A549 (cell line): ENCODE data around the gene PPIP5K1.

Experiments used
- CBX8 ChIP-seq: fragments of 200-600 bp; sonication (generic); IDR thresholded peaks from 2 replicates; pipeline ENCODE4 v1.6.1; 2016
- ELK1 ChIP-seq: fragments of 150-350 bp; IDR thresholded peaks from 2 replicates; pipeline ENCODE4 v1.6.1; 2014; ENCODE audit warnings: low read depth, mild to moderate bottlenecking, low read length
- EP300 ChIP-seq, 2 experiments: fragments of >200 bp; sonication (Bioruptor Twin); formaldehyde crosslinking; IDR thresholded peaks; 2 replicates in 1 of 2; 3 replicates in 1 of 2; pipeline ENCODE4 v1.6.1; 2016 to 2017
- FOSL2 ChIP-seq, 2 experiments: fragments of 450-650 bp in 1 of 2; fragments of >200 bp in 1 of 2; sonication (Bioruptor Twin) in 1 of 2; formaldehyde crosslinking; IDR thresholded peaks; 2 replicates each; pipeline versions ENCODE4 v1.5.0 to v1.6.1; 2016 to 2020; ENCODE audit warnings: mild to moderate bottlenecking in 1 of 2, moderate library complexity in 1 of 2
- JUNB ChIP-seq: fragments of >200 bp; sonication (Bioruptor Twin); formaldehyde crosslinking; IDR thresholded peaks from 2 replicates; pipeline ENCODE4 v1.6.1; 2016
- KDM1A ChIP-seq: fragments of 200-600 bp; sonication (generic); IDR thresholded peaks from 2 replicates; pipeline ENCODE4 v1.6.1; 2016; ENCODE audit warnings: low read depth, mild to moderate bottlenecking
- POLR2A ChIP-seq: IDR thresholded peaks from 2 replicates; pipeline ENCODE4 v1.6.1; 2012; ENCODE audit warnings: mild to moderate bottlenecking, low read length
- REST ChIP-seq: fragments of 200-600 bp; sonication (generic); IDR thresholded peaks from 2 replicates; pipeline ENCODE4 v1.6.1; 2016; ENCODE audit warnings: antibody characterized with exemption, mild to moderate bottlenecking, moderate library complexity
- RFX5 ChIP-seq: fragments of 450-650 bp; IDR thresholded peaks from 2 replicates; pipeline ENCODE4 v1.7.1; 2014; ENCODE audit warnings: antibody characterized with exemption, mild to moderate bottlenecking, moderate library complexity
- RNF2 ChIP-seq: fragments of 200-600 bp; sonication (generic); IDR thresholded peaks from 2 replicates; pipeline ENCODE4 v1.6.1; 2016; ENCODE audit warnings: low read depth, mild to moderate bottlenecking, antibody characterized with exemption, moderate library complexity, borderline replicate concordance
- TF ChIP-seq, protein P1 (sequence below): fragments of >200 bp; sonication (Bioruptor Twin); formaldehyde crosslinking; IDR thresholded peaks from 3 replicates; pipeline ENCODE4 v1.5.1; 2016
- TF ChIP-seq, protein P2 (sequence below): IDR thresholded peaks from 2 replicates; pipeline ENCODE4 v1.6.1; 2012
- TF ChIP-seq, protein P3 (sequence below): IDR thresholded peaks from 2 replicates; pipeline ENCODE4 v1.6.1; 2012

DNA sequence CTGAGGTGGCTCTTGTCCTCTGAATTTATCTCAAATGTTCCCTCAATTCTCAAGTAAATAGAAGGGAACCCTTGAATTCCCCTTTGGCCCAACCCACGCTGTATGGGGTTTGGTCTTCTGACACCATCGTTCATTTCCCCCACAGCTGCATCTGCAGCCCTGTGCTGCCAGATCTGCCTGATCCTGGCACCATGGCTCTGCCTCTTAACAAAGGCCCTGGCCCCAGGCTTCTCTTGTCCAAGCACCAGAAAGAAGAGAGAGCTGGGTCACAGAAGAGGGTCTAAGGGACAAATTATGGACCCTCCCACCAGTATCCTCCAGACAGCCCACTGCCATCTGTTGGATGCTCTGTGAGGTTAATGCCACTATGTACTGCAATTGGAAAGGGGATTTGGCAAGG, 70.8 kb downstream of the PPIP5K1 start:
- TF ChIP-seq REST (no peak), RNF2 (no peak), ELK1 (no peak), EP300 (IDR thresholded peaks at IDR 0.05) (no peak), KDM1A (no peak), POLR2A (no peak), JUNB (no peak), RFX5 (no peak), FOSL2 (IDR thresholded peaks at IDR 0.05) (no peak), FOSL2 (CRISPR knock-in tag; IDR thresholded peaks at IDR 0.05) (no peak), CBX8 (no peak)
- TF ChIP-seq, protein P1, sequence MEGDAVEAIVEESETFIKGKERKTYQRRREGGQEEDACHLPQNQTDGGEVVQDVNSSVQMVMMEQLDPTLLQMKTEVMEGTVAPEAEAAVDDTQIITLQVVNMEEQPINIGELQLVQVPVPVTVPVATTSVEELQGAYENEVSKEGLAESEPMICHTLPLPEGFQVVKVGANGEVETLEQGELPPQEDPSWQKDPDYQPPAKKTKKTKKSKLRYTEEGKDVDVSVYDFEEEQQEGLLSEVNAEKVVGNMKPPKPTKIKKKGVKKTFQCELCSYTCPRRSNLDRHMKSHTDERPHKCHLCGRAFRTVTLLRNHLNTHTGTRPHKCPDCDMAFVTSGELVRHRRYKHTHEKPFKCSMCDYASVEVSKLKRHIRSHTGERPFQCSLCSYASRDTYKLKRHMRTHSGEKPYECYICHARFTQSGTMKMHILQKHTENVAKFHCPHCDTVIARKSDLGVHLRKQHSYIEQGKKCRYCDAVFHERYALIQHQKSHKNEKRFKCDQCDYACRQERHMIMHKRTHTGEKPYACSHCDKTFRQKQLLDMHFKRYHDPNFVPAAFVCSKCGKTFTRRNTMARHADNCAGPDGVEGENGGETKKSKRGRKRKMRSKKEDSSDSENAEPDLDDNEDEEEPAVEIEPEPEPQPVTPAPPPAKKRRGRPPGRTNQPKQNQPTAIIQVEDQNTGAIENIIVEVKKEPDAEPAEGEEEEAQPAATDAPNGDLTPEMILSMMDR, result no peak
- TF ChIP-seq, protein P2, sequence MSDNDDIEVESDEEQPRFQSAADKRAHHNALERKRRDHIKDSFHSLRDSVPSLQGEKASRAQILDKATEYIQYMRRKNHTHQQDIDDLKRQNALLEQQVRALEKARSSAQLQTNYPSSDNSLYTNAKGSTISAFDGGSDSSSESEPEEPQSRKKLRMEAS, result no peak
- TF ChIP-seq, protein P3, sequence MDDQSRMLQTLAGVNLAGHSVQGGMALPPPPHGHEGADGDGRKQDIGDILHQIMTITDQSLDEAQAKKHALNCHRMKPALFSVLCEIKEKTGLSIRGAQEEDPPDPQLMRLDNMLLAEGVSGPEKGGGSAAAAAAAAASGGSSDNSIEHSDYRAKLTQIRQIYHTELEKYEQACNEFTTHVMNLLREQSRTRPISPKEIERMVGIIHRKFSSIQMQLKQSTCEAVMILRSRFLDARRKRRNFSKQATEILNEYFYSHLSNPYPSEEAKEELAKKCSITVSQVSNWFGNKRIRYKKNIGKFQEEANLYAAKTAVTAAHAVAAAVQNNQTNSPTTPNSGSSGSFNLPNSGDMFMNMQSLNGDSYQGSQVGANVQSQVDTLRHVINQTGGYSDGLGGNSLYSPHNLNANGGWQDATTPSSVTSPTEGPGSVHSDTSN, result no peak
